ENCODE results near the gene FMN1. TPM values are rescaled to one million over a fixed set of nuclear protein-coding genes. Genes with fewer than 3 reads are reported as not detected.
A peak's percentile ranks its signal among the peaks of the same experiment; 100 is the strongest.

FMN1 gene
- polyA plus RNA-seq, 1 donor from 2014 or later: 0.40 TPM

- no peaks in the 10 kb centered on the region for H3K79me2 ChIP-seq (replicated peaks; ENCODE audit: insufficient read depth, low read length)
- no peaks in the 10 kb centered on the region for H3F3A ChIP-seq (ENCODE audit: insufficient read depth, low read length, poor library complexity, severe bottlenecking)
- no peak overlapping the region for H3K9ac ChIP-seq (ENCODE audit: low read length)
- H2AFZ ChIP-seq (ENCODE audit: low read depth, low read length): no peak overlapping the region
- TF ChIP-seq EP300 (conservative IDR thresholded peaks at IDR 0.05; ENCODE audit: poor library complexity, severe bottlenecking) (no peak), REST (IDR thresholded peaks at IDR 0.05; ENCODE audit: borderline replicate concordance) (no peak), POLR2AphosphoS5 (IDR thresholded peaks at IDR 0.05) (no peak), MXI1 (conservative IDR thresholded peaks at IDR 0.05; ENCODE audit: poor library complexity, severe bottlenecking) (no peak), EZH2 (IDR thresholded peaks at IDR 0.05; ENCODE audit: borderline replicate concordance, insufficient read depth, low read length, poor library complexity, severe bottlenecking) (no peak), RAD21 (conservative IDR thresholded peaks at IDR 0.05) (no peak), SMC3 (conservative IDR thresholded peaks at IDR 0.05; ENCODE audit: poor library complexity) (no peak), TAF1 (IDR thresholded peaks at IDR 0.05; ENCODE audit: low read depth) (no peak)
- TF ChIP-seq, protein P1, sequence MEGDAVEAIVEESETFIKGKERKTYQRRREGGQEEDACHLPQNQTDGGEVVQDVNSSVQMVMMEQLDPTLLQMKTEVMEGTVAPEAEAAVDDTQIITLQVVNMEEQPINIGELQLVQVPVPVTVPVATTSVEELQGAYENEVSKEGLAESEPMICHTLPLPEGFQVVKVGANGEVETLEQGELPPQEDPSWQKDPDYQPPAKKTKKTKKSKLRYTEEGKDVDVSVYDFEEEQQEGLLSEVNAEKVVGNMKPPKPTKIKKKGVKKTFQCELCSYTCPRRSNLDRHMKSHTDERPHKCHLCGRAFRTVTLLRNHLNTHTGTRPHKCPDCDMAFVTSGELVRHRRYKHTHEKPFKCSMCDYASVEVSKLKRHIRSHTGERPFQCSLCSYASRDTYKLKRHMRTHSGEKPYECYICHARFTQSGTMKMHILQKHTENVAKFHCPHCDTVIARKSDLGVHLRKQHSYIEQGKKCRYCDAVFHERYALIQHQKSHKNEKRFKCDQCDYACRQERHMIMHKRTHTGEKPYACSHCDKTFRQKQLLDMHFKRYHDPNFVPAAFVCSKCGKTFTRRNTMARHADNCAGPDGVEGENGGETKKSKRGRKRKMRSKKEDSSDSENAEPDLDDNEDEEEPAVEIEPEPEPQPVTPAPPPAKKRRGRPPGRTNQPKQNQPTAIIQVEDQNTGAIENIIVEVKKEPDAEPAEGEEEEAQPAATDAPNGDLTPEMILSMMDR (IDR thresholded peaks at IDR 0.05; ENCODE audit: poor library complexity, severe bottlenecking): no peak
- no peaks in the 10 kb centered on the region for H3K36me3 ChIP-seq (ENCODE audit: insufficient read depth, low read length)
- H3K9me3 ChIP-seq (ENCODE audit: low read length): no peaks in the 10 kb centered on the region
- no peak overlapping the region for H3K4me3 ChIP-seq (ENCODE audit: low read length)
- H4K20me1 ChIP-seq (ENCODE audit: insufficient read depth): no peaks in the 10 kb centered on the region
- no peaks in the 10 kb centered on the region for H3K27me3 ChIP-seq (ENCODE audit: insufficient read depth, low read depth, low read length)
- H3K4me2 ChIP-seq (ENCODE audit: low read length): no peak overlapping the region
- no peaks in the 10 kb centered on the region for H3K9me2 ChIP-seq (ENCODE audit: insufficient read depth, low read length)
- peak overlapping the region; percentile 51 for H3K27ac ChIP-seq (ENCODE audit: low read length)
Measured at GRCh38 chr15:33091983-33092693, 102.4 kb downstream of the FMN1 start.

- Histone ChIP-seq H3K9ac (ENCODE audit: low read length) (no peak overlapping the region), H3K27me3 (ENCODE audit: insufficient read depth, low read depth, low read length) (no peaks in the 10 kb centered on the region), H3K79me2 (replicated peaks; ENCODE audit: insufficient read depth, low read length) (no peaks in the 10 kb centered on the region), H4K20me1 (ENCODE audit: insufficient read depth) (no peaks in the 10 kb centered on the region), H2AFZ (ENCODE audit: low read depth, low read length) (no peak overlapping the region), H3K36me3 (ENCODE audit: insufficient read depth, low read length) (no peaks in the 10 kb centered on the region), H3K4me3 (ENCODE audit: low read length) (no peak overlapping the region), H3K9me2 (ENCODE audit: insufficient read depth, low read length) (no peaks in the 10 kb centered on the region), H3K4me2 (ENCODE audit: low read length) (no peak overlapping the region), H3F3A (ENCODE audit: insufficient read depth, low read length, poor library complexity, severe bottlenecking) (no peaks in the 10 kb centered on the region), H3K9me3 (ENCODE audit: low read length) (no peaks in the 10 kb centered on the region), H3K27ac (ENCODE audit: low read length) (no peak overlapping the region)
- TF ChIP-seq EP300 (conservative IDR thresholded peaks at IDR 0.05; ENCODE audit: poor library complexity, severe bottlenecking) (no peak), SMC3 (conservative IDR thresholded peaks at IDR 0.05; ENCODE audit: poor library complexity) (no peak), MXI1 (conservative IDR thresholded peaks at IDR 0.05; ENCODE audit: poor library complexity, severe bottlenecking) (no peak), POLR2AphosphoS5 (IDR thresholded peaks at IDR 0.05) (no peak), TAF1 (IDR thresholded peaks at IDR 0.05; ENCODE audit: low read depth) (no peak)
Measured at GRCh38 chr15:33089878-33090757, 104.4 kb downstream of the FMN1 start.
